Epithelial cell of esophagus (primary cell): ENCODE results near the gene RAB1B.

ENCODE experiments used
- DNase-seq: peaks from one replicate; pipeline ENCODE4 v3.0.0; 2010; ENCODE audit warnings: low read depth
- H3K4me3 ChIP-seq: 2 replicates; pipeline ENCODE4 v1.5.1; 2011; ENCODE audit warnings: mild to moderate bottlenecking, low read length, control low read depth
- CTCF ChIP-seq: IDR thresholded peaks from 2 replicates; pipeline ENCODE4 v1.5.1; 2011; ENCODE audit warnings: low read depth, mild to moderate bottlenecking, low read length, control low read depth, inconsistent platforms; ENCODE audit not compliant: insufficient read depth; ENCODE audit errors: missing control alignments

The RAB1B gene

GRCh38 chr11:66230156-66230555 lies 38.3 kb upstream of the RAB1B start:
- no peak overlapping the region for H3K4me3 ChIP-seq
- no peak for TF ChIP-seq CTCF
- no peak for DNase-seq

- no peak overlapping the region for H3K4me3 ChIP-seq
- no peak for TF ChIP-seq CTCF
- DNase-seq = no peak
These were observed 37.5 kb upstream of the RAB1B start for GRCh38 chr11:66230978-66231377.

DNA sequence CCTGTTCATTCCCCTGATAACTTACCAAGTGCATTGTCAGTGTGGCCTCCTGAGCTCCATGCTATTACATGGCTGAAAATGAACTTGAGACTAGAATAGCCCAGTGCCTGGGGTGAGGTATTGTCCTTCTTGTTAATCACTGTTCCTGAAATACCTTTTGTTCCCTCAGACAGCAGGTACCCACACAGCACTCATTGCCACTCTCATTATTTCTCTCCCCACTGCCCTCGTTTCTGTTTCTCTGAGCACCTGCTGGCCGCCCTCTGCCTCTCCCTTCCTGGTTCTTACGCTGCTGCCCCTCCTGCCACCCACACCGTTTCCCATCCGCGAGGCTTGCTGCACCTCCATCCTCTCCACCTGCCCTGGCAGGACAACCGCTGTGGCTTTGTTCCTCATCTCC lies 36.9 kb upstream of the RAB1B start:
- TF ChIP-seq CTCF = no peak
- no peak overlapping the region for H3K4me3 ChIP-seq
- no peak for DNase-seq

DNA sequence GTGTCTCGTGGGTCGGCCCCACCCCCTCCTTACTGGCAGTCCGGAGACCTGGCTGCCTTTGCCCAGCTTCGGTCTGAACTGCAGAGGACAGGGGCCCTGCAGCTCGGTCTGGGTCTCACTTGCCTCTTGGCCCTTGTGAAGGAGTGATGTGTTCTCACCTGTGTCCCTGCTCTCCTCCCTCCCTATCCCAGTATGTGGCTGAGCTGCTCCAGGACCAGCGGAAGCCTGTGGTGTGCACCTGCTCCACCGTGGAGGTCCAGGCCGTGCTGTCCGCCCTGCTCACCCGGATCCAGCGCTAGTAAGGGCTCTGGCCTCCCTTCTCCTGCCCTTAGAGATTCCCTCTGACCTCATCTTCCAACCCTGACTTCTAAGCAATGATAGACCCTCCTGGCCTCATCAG lies 35.7 kb upstream of the RAB1B start:
- no peak overlapping the region for H3K4me3 ChIP-seq
- TF ChIP-seq CTCF = no peak
- DNase-seq = no peak

DNA sequence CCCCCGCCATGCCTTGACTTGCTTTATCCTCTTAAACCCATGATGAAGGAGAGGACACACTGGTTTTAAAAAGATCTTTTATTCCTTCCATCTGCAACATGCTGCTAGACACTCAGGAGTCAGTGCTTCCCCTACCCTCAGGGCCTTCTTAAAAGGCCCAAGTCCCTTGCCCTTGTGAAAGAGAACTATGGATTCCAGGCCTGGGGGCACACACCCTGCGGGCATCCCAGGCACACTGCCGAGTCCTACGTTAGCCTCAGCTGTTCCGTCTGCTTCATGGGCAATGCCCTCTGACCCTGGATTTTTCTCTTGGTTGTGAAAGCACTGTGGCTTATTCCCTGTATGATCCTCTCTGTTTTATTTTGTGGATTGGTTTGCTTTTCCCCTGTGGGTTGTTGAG lies 35.1 kb upstream of the RAB1B start:
- H3K4me3 ChIP-seq = no peak overlapping the region
- no peak for DNase-seq
- TF ChIP-seq CTCF = no peak

GRCh38 chr11:66235141-66235540 lies 33.3 kb upstream of the RAB1B start:
- no peak for TF ChIP-seq CTCF
- no peak overlapping the region for H3K4me3 ChIP-seq
- DNase-seq = no peak

- H3K4me3 ChIP-seq = no peak overlapping the region
- no peak for DNase-seq
- no peak for TF ChIP-seq CTCF
These were observed 30.6 kb upstream of the RAB1B start for GRCh38 chr11:66237867-66238266.
